Right ventricle myocardium inferior (tissue), 1 donor: ENCODE data around the gene DYSF. TPM values are rescaled to one million over a fixed set of nuclear protein-coding genes. Genes with fewer than 3 reads are reported as not detected.

Experiments
- ATAC-seq: fragments of 200-7000 bp; cut with Tn5 transposase; one replicate; pipeline ENCODE4 v1.9.1; 2020; ENCODE audit warnings: mild to moderate bottlenecking, moderate library complexity
- DNase-seq: peaks from one replicate; pipeline ENCODE4 v3.0.0; 2021; ENCODE audit errors: missing footprints
- intact Hi-C: fragments of 100-400 bp; cut with DNase I; formaldehyde crosslinking; loops from one replicate; pipeline ENCODE4 v1.11.0; 2022
- total RNA-seq: library from RNA; stranded (reverse); fragmentation: NEBNext Ultra II Directional; extraction: Animal tissue kit (Norgen Biotek cat#: 25700); gene quantifications from one replicate; pipeline ENCODE4 v1.2.1, GENCODE V29; 2021
- donor health status: DM: no; HTN: yes; CAD: no; lungs with severe emphysema.

Gene DYSF
- total RNA-seq, 1 donor from 2014 or later = 57.8 TPM

- no peak for DNase-seq
Observed at GRCh38 chr2:71667256-71668182, 214.2 kb downstream of the DYSF start.

DNA sequence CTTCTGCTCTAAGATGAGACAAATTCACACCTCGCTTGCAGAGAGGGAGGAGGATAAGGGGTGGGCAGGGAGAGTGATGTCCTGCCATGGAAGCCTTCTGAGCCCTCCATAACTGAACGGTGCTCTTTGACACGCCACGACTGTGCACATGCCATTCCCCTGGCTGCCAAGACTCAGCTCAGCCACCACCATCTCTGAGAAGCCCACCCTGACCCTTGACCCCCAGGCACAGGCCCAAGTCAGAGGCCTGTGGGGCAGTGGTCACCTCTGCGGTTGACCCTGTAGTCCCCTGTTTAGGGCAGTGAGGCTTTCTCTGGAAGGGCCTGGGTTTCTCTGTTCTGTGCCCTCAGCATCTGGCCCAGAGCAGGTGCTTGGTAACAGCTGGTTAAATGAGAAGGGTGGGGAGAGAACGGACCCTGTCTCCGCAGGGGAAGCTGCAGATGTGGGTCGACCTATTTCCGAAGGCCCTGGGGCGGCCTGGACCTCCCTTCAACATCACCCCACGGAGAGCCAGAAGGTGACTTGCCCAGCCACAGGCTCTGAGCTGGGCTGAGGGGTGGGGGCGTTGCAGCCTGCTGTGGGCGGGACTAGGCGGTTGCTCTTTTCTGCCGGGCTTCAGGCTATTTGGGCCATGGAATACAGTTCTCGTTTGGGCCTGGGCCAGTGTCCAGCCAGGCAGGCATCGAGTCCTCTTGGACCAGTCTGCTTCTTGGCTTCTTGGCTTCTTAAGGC, 215.1 kb downstream of the DYSF start:
- ATAC-seq (no peak), DNase-seq (no peak)
- intact Hi-C loops = no loop called here

More at GRCh38 chr2:71667256-71668182, 214.2 kb downstream of the DYSF start:
- ATAC-seq = no peak
- intact Hi-C loops = no loop called here

GRCh38 chr2:71669058-71669456, 215.7 kb downstream of the DYSF start:
- DNase-seq = no peak
- intact Hi-C loops = no loop called here
- ATAC-seq = no peak

GRCh38 chr2:71669628-71670429, 216.5 kb downstream of the DYSF start:
- ATAC-seq (no peak), DNase-seq (no peak)
- intact Hi-C loops = no loop called here

GRCh38 chr2:71670430-71670795, 217.1 kb downstream of the DYSF start:
- no peak for ATAC-seq
- intact Hi-C loops = no loop called here
- DNase-seq = no peak

DNA sequence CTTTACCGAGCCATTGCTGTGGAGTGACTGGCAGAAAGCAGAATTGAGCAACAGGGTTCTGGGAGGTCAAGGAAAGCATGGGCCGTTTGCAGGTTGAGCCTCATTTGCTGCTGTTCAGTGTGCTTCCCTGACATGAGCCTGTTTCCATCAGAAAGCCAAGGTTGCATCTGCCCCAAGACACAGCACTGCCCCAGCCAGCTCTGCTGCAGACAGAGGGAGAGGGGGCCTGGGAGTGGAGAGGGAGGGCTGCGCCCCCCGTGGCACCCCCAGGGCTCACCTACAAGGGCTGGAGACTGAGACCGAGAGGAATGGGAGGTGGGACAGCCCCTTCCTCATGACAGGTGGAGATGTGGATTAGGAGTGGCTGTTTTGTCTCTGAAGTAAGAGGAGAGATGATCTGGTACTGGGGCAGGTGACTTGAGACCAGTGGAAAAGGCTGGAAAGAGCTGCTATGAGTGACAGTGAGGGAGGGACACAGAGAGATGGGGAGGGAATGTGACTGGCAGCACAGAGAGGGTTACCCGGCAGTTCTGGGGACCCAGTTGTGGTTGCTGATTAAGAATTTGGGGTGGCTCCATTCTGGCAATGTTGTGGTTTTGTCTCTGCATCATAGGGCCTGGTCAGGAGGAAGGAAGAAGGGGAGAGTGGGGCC, 218.0 kb downstream of the DYSF start:
- ATAC-seq = no peak
- intact Hi-C loops = no loop called here
- DNase-seq = no peak

DNA sequence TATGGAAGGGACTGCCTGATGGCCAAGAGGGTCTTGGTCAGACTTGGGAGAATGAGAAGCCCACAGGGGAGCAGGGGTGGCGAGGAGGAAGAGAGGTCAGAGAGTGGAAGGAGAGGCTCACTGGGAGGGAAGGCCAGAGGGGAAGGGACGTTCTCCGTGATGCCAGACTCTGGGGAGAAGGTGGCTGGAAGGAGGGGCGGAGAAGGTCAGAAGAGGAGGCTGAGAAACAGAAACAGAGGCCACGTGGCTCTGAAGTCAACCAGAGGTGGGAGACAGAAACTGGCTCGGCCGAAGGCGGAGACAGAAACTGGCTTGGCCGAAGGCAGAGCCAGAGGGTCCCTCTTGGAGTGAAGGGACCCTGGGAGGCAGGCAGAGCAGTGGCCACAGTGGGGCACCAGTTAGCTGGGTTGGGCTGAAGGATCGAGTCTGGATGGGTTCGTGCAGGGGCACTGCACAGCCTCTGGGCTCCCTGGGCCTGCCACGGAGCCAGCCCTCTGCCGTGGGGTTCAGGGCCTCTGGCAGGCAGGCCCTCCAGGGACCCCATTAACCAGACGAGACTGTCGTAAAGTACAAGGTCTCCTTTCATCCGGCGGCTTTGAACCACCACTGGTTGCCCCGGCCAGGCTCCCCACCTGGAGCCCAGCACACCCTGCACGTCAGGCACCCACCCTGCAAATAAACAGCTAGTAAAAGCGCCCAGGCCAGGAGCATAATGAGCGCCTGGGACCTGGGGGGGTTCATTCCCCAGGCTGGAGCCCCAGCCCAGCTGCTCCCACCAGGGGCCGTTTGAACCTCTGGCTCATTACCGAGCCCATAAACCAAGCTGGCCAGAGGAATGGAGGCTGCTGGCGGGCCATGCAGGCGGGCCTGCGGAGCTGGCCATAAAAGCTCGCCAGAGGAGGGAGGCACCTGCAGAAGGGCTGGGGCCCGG, 218.8 kb downstream of the DYSF start:
- ATAC-seq = no peak
- intact Hi-C loops = no loop called here
- no peak for DNase-seq

DNA sequence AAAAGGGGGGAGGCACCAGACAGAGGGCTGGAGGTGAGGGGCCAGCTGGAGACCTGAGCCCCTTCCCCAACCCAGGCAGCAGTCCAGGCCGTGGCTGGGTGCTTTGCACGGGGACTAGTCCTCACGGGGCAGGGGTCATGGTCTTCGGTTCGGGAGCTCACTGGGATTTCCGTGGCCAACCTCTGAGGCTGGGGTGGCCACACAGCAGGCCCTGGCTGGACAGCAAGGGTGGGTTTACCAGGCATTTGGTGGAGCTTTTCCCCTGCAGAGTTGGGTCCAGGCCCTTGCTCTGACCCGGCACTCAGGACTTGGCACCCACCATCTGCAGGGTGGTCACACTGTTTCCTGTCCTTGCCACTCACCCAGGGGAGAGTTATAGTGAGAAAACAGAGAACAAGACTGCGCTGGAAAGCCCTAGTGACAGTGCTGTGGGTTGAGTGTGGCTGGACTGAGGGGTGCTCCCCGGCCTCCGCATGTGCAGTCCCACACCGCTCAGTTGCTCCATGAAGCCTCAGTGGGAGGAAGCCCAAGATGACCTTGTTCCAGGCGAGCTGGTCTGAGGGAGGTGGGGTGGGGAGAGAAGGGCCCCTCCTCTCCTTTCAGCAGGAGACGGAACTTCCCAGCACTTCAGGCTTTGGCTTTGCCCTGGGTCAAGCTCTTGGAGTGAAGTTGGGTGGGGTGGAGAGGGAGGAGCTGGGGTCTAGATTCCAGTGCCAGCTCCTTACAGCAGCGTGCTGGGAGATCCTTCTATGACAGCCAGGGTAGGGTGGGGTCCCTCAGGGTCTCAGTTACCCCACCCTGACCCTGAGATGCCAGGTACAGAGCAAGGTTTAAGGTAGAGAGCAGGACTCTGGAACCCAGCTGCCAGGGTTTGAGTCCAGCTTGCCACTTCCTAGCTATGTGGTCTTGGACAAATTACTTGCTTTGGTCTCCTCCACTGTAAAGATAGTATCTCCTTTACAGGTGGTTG, 219.8 kb downstream of the DYSF start:
- intact Hi-C loops = no loop called here
- ATAC-seq (no peak), DNase-seq (no peak)

GRCh38 chr2:71674158-71674851, 220.9 kb downstream of the DYSF start:
- intact Hi-C loops = no loop called here
- ATAC-seq = no peak
- DNase-seq = no peak

- no peak for ATAC-seq
- intact Hi-C loops = no loop called here
- no peak for DNase-seq
Observed at GRCh38 chr2:71675296-71675695, 221.9 kb downstream of the DYSF start.

DNA sequence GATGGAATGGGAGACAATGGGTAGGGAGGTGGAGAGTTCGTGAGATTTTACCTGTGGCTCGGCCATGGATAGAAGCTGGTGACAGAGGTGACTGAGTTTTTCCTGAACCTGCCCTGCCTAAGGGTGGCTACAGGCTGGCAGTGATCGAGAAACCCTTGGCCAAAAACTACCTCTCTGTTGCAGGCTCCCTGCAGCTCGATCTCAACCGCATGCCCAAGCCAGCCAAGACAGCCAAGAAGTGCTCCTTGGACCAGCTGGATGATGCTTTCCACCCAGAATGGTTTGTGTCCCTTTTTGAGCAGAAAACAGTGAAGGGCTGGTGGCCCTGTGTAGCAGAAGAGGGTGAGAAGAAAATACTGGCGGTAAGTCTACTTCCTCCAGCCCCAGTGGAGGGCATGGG, 225.5 kb downstream of the DYSF start:
- DNase-seq (no peak), ATAC-seq (no peak)
- intact Hi-C loops = no loop called here

- intact Hi-C loops = no loop called here
- DNase-seq = no peak
- no peak for ATAC-seq
Observed at GRCh38 chr2:71679491-71679890, 226.1 kb downstream of the DYSF start.

DNA sequence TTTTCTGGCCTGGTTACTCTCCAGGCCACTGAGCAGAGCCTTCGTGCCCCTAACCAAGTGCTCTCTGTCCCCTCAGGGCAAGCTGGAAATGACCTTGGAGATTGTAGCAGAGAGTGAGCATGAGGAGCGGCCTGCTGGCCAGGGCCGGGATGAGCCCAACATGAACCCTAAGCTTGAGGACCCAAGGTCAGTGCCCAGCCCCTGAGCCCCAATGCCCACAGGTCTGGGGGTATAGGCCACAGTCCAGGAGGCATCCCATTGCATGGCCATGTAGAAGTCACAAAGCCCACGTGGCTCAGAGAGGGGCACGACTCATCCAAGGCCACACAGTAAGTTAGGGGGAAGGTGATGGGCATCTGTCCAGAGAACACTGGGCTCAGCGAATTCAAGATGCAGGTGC, 227.6 kb downstream of the DYSF start:
- intact Hi-C loops = no loop called here
- no peak for ATAC-seq
- DNase-seq = no peak

GRCh38 chr2:71681626-71682025, 228.3 kb downstream of the DYSF start:
- DNase-seq (no peak), ATAC-seq (no peak)
- intact Hi-C loops = no loop called here

DNA sequence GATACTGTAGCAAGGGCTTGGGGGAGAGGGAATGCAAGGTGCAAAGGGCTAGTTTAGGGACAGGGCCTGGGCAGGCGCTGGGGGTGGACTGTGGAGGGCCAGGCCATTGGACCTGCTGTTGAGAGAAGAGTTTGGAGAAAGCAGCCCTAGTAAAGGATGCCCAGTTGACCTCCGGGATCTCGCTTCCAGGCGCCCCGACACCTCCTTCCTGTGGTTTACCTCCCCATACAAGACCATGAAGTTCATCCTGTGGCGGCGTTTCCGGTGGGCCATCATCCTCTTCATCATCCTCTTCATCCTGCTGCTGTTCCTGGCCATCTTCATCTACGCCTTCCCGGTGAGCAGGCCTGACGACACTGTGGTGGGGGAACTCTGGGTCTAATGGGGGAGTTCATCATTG, 229.0 kb downstream of the DYSF start:
- no peak for DNase-seq

GRCh38 chr2:71683070-71683469, 229.7 kb downstream of the DYSF start:
- no peak for ATAC-seq
- intact Hi-C loops = no loop called here
- DNase-seq = no peak

More for the DNA sequence above, 229.0 kb downstream of the DYSF start:
- no peak for ATAC-seq
- intact Hi-C loops = no loop called here
